Measurements from ENCODE around the gene TNRC6A.
"Not testable (repeated sequence)": the region's sequence is repeated elsewhere in the genome, so short reads cannot be mapped to it uniquely, and the experiment has no call there.

Gene TNRC6A

DNA sequence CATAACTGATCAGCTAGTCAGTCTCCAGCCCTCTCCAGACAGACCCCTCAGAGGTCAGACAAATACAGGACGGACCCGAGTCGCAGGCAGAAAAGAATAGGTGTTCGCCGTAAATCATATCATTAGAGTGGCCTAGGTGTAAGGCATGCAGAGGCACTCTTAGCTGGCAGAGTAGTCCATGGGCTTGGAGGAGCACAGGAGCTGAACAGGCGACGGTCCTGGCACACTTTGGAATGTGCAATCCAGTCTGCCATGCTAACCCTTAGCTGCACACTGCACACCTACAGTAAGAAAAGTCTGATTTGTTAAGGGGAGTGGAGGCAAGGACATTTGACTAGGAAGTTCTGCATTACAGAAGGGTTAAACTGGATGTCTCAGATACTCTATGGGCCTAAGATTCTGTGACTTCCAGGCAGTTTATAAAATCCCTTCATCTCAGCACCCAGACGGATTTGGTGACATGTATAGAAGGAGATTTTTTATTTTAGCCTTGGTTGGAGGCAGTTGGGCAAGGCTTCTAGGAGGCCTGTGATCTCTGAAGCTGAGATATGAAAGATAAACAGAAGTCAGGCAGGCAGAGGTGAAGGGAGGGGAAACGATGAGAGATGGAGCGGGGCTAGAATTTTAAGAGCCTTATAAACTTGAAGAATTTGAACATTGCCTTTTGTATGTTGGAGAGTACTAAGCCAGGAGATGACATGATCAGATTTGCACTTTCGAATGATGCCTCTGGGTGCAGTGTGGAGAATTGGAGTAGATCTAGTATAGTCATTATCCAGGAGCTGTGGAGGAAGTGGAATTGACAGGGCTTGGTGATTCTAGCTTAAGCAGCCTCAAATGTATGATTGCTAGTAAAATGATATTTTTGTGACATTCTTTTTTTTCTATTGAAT lies 81.7 kb downstream of the TNRC6A start:
- H3K23ac ChIP-seq (ENCODE audit: low read length), result no peak overlapping the region
- no peak overlapping the region for H4K8ac ChIP-seq (ENCODE audit: low read depth, low read length)
- H3K79me2 ChIP-seq (ENCODE audit: control insufficient read depth, insufficient read depth, low read length), result no peaks in the 10 kb centered on the region
- no peaks in the 10 kb centered on the region for H3K27me3 ChIP-seq (ENCODE audit: insufficient read depth, low read length, poor library complexity)
- no peak for DNase-seq
- no peak overlapping the region for H3K9ac ChIP-seq (ENCODE audit: low read length)
- no peak overlapping the region for H4K5ac ChIP-seq (ENCODE audit: low read length)
- no peaks in the 10 kb centered on the region for H3K4me1 ChIP-seq (ENCODE audit: control insufficient read depth, low read depth, low read length)
- H3K79me1 ChIP-seq (ENCODE audit: low read length), result peaks cover 2% of the 10 kb centered on the region
- peaks cover 14% of the 10 kb centered on the region for H3K36me3 ChIP-seq (ENCODE audit: control insufficient read depth, insufficient read depth, low read length)
- H3K18ac ChIP-seq (ENCODE audit: low read length), result no peak overlapping the region
- no CpG with 5 or more reads among the region's 11 CpGs for WGBS (ENCODE audit: extremely low coverage, insufficient coverage, low lambda C conversion rate)
- H3K56ac ChIP-seq (ENCODE audit: low read length), result no peak overlapping the region
- no peak overlapping the region for H3K27ac ChIP-seq (ENCODE audit: low read depth, low read length)
- H2BK120ac ChIP-seq (ENCODE audit: low read depth, low read length), result no peak overlapping the region
- no peak overlapping the region for H2AK5ac ChIP-seq (ENCODE audit: low read length)
- no peak overlapping the region for H2BK5ac ChIP-seq (ENCODE audit: low read length)
- H3K4me2 ChIP-seq (ENCODE audit: low read length), result no peak overlapping the region
- no peak overlapping the region for H3K4me3 ChIP-seq (ENCODE audit: low read length)
- H2BK15ac ChIP-seq (replicated peaks; ENCODE audit: low read depth), result no peak overlapping the region
- no peak overlapping the region for H3K4ac ChIP-seq (ENCODE audit: low read depth, low read length)

DNA sequence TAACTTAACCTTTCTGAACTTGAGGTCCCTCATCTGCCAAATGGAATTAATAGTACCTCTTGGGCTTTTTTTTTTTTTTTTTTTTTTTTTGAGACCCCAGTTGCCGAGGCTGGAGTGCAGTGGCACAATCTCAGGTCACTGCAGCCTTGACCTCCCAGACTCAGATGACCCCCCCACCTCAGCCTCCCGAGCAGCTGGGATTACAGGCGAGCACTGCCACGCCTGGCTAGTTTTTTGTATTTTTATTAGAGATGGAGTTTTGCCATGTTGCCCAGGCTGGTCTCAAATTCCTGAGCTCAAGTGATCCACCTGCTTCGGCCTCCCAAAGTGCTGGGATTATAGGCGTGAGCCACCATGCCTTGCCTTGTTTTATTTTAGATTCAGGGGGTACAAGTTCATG lies 83.4 kb downstream of the TNRC6A start:
- DNase-seq; H2BK120ac ChIP-seq (ENCODE audit: low read depth, low read length); H3K4me3 ChIP-seq (ENCODE audit: low read length); H3K27ac ChIP-seq (ENCODE audit: low read depth, low read length); H4K8ac ChIP-seq (ENCODE audit: low read depth, low read length); H2BK15ac ChIP-seq (replicated peaks; ENCODE audit: low read depth); H3K27me3 ChIP-seq (ENCODE audit: insufficient read depth, low read length, poor library complexity); H3K4me1 ChIP-seq (ENCODE audit: control insufficient read depth, low read depth, low read length); H3K4me2 ChIP-seq (ENCODE audit: low read length); H2BK5ac ChIP-seq (ENCODE audit: low read length); H4K5ac ChIP-seq (ENCODE audit: low read length); H2AK5ac ChIP-seq (ENCODE audit: low read length); H3K9ac ChIP-seq (ENCODE audit: low read length); H3K79me2 ChIP-seq (ENCODE audit: control insufficient read depth, insufficient read depth, low read length); H3K56ac ChIP-seq (ENCODE audit: low read length); H3K23ac ChIP-seq (ENCODE audit: low read length); H3K18ac ChIP-seq (ENCODE audit: low read length); H3K79me1 ChIP-seq (ENCODE audit: low read length); H3K4ac ChIP-seq (ENCODE audit: low read depth, low read length): not testable (repeated sequence)
- H3K36me3 ChIP-seq (ENCODE audit: control insufficient read depth, insufficient read depth, low read length), result peaks cover 14% of the 10 kb centered on the region
- no CpG with 5 or more reads among the region's 6 CpGs for WGBS (ENCODE audit: extremely low coverage, insufficient coverage, low lambda C conversion rate)

DNA sequence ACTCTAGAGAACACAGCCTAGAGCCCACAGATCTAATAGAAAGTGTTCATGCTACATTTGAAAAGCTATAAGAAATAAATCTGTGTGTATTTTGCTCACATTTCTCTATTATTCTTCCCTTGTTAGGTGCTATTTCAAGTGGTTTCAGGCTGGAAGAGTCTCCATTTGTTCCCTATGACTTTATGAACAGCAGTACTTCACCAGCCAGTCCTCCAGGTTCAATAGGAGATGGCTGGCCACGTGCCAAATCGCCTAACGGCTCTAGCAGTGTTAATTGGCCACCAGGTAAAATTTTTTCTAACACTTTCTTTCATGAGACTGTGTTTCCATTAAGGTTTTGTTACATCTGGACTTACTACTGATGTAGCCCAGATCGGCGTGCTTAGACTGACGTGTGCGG lies 85.6 kb downstream of the TNRC6A start:
- no peak overlapping the region for H2BK120ac ChIP-seq (ENCODE audit: low read depth, low read length)
- no peaks in the 10 kb centered on the region for H3K4me1 ChIP-seq (ENCODE audit: control insufficient read depth, low read depth, low read length)
- H3K56ac ChIP-seq (ENCODE audit: low read length), result no peak overlapping the region
- no peak overlapping the region for H3K18ac ChIP-seq (ENCODE audit: low read length)
- WGBS (ENCODE audit: extremely low coverage, insufficient coverage, low lambda C conversion rate), result no CpG with 5 or more reads among the region's 7 CpGs
- no peak overlapping the region for H2BK5ac ChIP-seq (ENCODE audit: low read length)
- no peak overlapping the region for H3K23ac ChIP-seq (ENCODE audit: low read length)
- no peak overlapping the region for H2AK5ac ChIP-seq (ENCODE audit: low read length)
- no peak overlapping the region for H3K4me2 ChIP-seq (ENCODE audit: low read length)
- no peak overlapping the region for H3K4me3 ChIP-seq (ENCODE audit: low read length)
- no peaks in the 10 kb centered on the region for H3K79me2 ChIP-seq (ENCODE audit: control insufficient read depth, insufficient read depth, low read length)
- no peak overlapping the region for H2BK15ac ChIP-seq (replicated peaks; ENCODE audit: low read depth)
- H4K8ac ChIP-seq (ENCODE audit: low read depth, low read length), result no peak overlapping the region
- no peak overlapping the region for H4K5ac ChIP-seq (ENCODE audit: low read length)
- H3K79me1 ChIP-seq (ENCODE audit: low read length), result no peaks in the 10 kb centered on the region
- no peak for DNase-seq
- no peak overlapping the region for H3K9ac ChIP-seq (ENCODE audit: low read length)
- no peaks in the 10 kb centered on the region for H3K27me3 ChIP-seq (ENCODE audit: insufficient read depth, low read length, poor library complexity)
- no peak overlapping the region for H3K4ac ChIP-seq (ENCODE audit: low read depth, low read length)
- H3K36me3 ChIP-seq (ENCODE audit: control insufficient read depth, insufficient read depth, low read length), result peaks cover 19% of the 10 kb centered on the region
- H3K27ac ChIP-seq (ENCODE audit: low read depth, low read length), result no peak overlapping the region

DNA sequence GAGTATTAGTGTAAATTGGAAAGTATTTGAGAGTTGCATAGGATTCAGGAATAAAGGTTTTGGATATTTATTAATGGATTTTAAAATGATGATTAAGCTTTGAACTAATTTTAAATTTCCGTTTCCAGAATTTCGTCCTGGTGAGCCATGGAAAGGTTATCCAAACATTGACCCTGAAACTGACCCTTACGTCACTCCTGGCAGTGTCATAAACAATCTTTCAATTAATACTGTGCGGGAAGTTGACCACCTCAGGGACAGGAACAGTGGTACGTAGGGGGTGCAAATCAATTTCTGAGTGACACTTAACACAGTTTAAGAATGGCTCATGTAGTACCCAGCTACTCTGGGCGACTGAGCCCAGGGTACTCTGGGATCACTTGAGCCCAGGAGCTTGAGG lies 87.2 kb downstream of the TNRC6A start:
- peaks cover 30% of the 10 kb centered on the region for H3K36me3 ChIP-seq (ENCODE audit: control insufficient read depth, insufficient read depth, low read length)
- DNase-seq, result no peak

DNA sequence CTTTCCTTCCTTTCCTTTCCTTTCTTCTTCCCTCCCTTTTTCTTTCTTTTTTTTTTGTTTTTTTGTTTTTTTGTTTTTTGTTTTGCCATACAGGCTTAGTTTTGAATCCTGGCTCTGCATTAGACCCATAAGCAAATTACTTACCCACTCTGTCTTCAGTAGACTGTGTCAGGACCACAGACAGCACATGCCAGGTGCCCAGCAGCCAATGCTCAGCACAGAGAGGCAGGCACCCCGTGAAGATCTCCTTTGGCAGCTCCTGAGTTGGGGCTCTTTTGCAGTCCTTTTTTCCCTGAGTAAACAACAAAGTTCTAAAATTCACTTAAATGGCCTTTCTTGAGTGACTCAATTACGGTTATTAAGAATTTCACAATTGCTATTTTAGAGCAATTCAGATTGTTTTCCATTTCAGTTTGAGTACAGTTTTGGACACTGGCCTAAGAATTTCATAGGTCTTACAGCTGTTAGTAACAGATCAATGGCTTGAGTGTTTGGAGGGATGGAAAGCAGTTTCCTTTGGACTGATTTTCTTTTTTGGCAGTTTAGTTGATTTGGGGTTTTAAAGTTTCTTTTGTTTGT lies 90.1 kb downstream of the TNRC6A start:
- H3K36me3 ChIP-seq (ENCODE audit: control insufficient read depth, insufficient read depth, low read length), result peaks cover 31% of the 10 kb centered on the region

More for the DNA sequence above, 87.2 kb downstream of the TNRC6A start:
- H3K4me1 ChIP-seq (ENCODE audit: control insufficient read depth, low read depth, low read length), result no peaks in the 10 kb centered on the region
- no peaks in the 10 kb centered on the region for H3K79me2 ChIP-seq (ENCODE audit: control insufficient read depth, insufficient read depth, low read length)
- no peak overlapping the region for H2BK5ac ChIP-seq (ENCODE audit: low read length)
- no peak overlapping the region for H3K4ac ChIP-seq (ENCODE audit: low read depth, low read length)
- H3K4me2 ChIP-seq (ENCODE audit: low read length), result no peak overlapping the region
- H2BK120ac ChIP-seq (ENCODE audit: low read depth, low read length), result no peak overlapping the region
- no peak overlapping the region for H4K5ac ChIP-seq (ENCODE audit: low read length)
- no peak overlapping the region for H3K23ac ChIP-seq (ENCODE audit: low read length)
- no peak overlapping the region for H3K9ac ChIP-seq (ENCODE audit: low read length)
- H3K56ac ChIP-seq (ENCODE audit: low read length), result no peak overlapping the region
- no peak overlapping the region for H3K27ac ChIP-seq (ENCODE audit: low read depth, low read length)
- H3K18ac ChIP-seq (ENCODE audit: low read length), result no peak overlapping the region
- WGBS (ENCODE audit: extremely low coverage, insufficient coverage, low lambda C conversion rate), result 100% methylated on average over 1 of the region's 6 CpGs
- no peaks in the 10 kb centered on the region for H3K79me1 ChIP-seq (ENCODE audit: low read length)
- H2AK5ac ChIP-seq (ENCODE audit: low read length), result no peak overlapping the region
- no peak overlapping the region for H4K8ac ChIP-seq (ENCODE audit: low read depth, low read length)
- no peaks in the 10 kb centered on the region for H3K27me3 ChIP-seq (ENCODE audit: insufficient read depth, low read length, poor library complexity)
- H2BK15ac ChIP-seq (replicated peaks; ENCODE audit: low read depth), result no peak overlapping the region
- H3K4me3 ChIP-seq (ENCODE audit: low read length), result no peak overlapping the region

More for the DNA sequence above, 90.1 kb downstream of the TNRC6A start:
- Histone ChIP-seq H3K4me3 (ENCODE audit: low read length) (no peak overlapping the region), H3K27me3 (ENCODE audit: insufficient read depth, low read length, poor library complexity) (no peaks in the 10 kb centered on the region), H3K56ac (ENCODE audit: low read length) (no peak overlapping the region), H3K79me2 (ENCODE audit: control insufficient read depth, insufficient read depth, low read length) (no peaks in the 10 kb centered on the region), H3K18ac (ENCODE audit: low read length) (no peak overlapping the region), H4K8ac (ENCODE audit: low read depth, low read length) (no peak overlapping the region), H3K4ac (ENCODE audit: low read depth, low read length) (no peak overlapping the region), H3K23ac (ENCODE audit: low read length) (no peak overlapping the region), H3K4me2 (ENCODE audit: low read length) (no peak overlapping the region), H2AK5ac (ENCODE audit: low read length) (no peak overlapping the region), H2BK15ac (replicated peaks; ENCODE audit: low read depth) (no peak overlapping the region), H3K9ac (ENCODE audit: low read length) (no peak overlapping the region), H2BK120ac (ENCODE audit: low read depth, low read length) (no peak overlapping the region), H2BK5ac (ENCODE audit: low read length) (no peak overlapping the region), H3K4me1 (ENCODE audit: control insufficient read depth, low read depth, low read length) (no peaks in the 10 kb centered on the region), H3K79me1 (ENCODE audit: low read length) (no peaks in the 10 kb centered on the region), H3K27ac (ENCODE audit: low read depth, low read length) (no peak overlapping the region), H4K5ac (ENCODE audit: low read length) (no peak overlapping the region)
- no peak for DNase-seq
- no CpG with 5 or more reads among the region's 2 CpGs for WGBS (ENCODE audit: extremely low coverage, insufficient coverage, low lambda C conversion rate)
